ENCODE measurements around the gene NUAK1.

The NUAK1 gene

DNA sequence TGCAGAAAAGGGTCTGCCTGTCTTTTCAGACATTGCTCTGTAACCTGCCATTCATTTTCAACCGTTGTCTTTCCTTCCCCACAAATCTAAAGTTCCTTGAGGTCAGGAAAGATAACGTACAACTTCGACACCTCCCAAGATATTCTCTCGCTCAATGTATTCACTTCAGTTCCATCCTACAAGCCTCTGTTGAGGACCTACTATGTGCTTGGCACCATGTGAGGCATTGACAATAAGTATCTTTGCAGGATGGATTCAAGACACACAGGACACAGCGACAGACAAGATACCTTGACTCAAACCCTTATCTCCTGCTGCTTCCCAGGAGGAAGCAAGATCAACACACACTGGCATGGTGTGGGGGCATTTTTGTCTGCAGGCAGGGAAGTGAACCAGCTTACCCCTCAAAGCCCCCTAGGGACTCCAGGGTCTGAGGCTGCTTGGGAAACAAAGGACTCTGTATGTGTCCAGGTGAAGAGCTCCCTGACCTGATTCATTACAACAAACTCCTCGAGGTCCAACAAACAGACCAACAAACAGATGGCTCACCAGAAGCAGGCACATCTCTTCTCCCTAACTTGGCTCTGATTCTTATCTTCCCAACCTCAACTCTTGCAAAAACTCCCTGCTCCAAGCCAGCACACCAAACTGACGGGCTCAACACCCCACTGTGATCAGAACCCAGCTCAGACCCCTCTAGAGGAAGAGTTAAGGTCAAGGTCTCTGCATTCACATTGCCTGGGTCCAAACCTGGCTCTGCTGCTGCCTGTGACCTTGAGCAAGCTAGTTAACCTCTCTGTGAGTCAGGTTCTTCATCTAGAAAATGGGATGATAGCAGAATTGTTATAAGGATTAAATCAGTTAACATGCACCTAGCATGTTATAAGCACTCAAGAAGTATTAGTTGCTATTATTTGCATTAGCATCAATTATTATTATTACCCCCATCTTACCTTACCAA, 6.3 kb downstream of the NUAK1 start:
- in situ Hi-C loops (cut with MboI; ENCODE audit: low sequenced_read_pairs): no loop called here

DNA sequence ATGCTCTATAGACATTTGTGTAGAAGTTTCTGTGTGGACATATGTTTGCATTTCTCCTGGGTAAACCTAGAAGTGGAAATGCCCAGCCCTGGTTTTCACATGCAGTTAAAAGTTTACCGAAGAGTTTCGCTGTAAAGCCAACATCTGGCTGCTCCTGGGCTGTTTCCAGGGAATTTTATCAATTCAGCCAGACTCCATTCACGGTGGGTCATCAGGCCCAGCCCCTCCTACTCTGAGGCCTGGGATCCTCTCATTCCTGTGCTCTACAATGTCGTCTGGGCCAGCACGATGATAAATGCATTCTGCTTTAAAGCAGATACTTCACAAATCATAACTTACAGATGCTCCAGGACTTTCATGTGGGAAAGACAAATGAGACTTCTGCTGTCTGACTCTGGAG, 7.1 kb downstream of the NUAK1 start:
- in situ Hi-C loops (cut with MboI; ENCODE audit: low sequenced_read_pairs): no loop called here

- in situ Hi-C loops (cut with MboI; ENCODE audit: low sequenced_read_pairs): no loop called here
Observed at GRCh38 chr12:106130474-106131113, 8.2 kb downstream of the NUAK1 start.

DNA sequence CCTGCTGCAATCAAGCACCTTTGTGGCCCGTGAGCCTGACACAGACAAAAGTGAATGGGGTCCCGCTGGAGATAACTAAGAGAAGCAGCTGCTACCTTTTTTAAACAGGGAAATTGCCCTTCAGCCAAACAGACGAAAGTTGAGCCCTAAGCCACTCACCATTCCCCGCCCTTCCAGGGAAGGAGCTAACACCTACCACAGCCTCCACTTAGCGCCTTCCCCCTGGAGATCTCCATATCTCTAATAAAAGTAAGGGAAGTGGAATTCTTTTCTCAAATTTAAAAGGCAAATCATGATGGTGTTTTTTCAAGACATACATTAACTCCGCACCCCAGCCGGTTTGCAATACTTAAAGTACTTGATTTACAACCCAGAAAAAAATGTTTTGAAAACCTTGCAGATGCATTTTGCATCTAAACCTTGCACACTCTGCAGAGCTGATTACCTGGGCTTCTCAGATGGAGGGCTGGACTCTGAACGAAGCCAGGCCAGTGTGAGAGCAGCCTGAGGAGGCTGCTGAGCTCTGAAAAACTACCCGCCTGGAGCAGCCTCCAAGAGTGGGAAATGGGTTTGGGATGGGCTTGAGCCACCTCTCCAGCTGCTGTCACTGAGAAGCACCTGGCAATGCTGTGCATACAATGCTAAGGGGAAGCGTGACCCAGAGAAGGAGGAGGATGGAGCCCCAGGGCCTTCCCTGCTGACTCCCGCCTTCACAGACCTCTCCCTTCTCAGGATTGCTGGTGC, 10.0 kb downstream of the NUAK1 start:
- in situ Hi-C loops (cut with MboI; ENCODE audit: low sequenced_read_pairs): no loop called here

- in situ Hi-C loops (cut with MboI; ENCODE audit: low sequenced_read_pairs): no loop called here
Observed at GRCh38 chr12:106127338-106128126, 11.2 kb downstream of the NUAK1 start.

DNA sequence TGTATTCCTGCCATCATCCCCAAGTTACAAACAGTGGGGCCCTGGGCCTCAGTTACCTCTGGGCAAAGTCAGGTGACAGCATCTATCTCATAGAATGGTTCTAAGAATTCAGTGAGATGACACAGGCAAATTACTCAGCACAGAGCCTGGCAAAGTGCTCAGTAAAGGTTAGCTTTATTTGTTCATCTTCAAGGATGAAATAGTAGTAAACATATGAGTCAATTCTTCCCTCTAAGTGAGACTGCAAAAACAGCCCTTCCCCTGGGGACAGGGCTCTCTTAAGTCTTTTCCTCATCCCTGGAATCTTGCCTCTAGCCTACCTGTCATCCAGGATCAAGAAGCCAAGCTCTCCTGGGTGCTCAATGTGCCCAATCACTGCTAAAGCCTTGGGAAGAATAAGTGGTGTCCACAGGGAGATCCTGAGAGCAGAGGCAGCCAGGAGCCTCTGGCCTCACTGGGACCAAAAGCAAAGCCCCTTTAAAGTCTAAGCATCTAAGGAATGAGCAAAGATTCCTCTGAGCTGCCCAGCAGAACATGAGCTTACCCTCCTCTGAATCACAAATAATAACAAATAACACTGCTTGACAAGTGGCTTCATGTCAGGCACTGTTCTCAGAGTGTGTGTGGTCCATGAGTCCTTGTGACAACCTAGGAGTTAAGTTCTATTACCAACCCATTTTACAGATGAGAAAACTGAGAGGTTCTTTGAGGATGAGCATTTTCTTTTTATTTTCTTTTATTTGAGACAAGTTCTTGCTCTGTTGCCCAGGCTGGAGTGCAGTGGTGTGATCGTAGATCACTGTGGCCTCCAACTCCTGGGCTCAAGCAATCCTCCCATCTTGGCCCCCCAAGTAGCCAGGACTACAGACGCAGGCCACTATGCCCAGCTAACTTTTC, 12.1 kb downstream of the NUAK1 start:
- in situ Hi-C loops (cut with MboI; ENCODE audit: low sequenced_read_pairs): no loop called here

DNA sequence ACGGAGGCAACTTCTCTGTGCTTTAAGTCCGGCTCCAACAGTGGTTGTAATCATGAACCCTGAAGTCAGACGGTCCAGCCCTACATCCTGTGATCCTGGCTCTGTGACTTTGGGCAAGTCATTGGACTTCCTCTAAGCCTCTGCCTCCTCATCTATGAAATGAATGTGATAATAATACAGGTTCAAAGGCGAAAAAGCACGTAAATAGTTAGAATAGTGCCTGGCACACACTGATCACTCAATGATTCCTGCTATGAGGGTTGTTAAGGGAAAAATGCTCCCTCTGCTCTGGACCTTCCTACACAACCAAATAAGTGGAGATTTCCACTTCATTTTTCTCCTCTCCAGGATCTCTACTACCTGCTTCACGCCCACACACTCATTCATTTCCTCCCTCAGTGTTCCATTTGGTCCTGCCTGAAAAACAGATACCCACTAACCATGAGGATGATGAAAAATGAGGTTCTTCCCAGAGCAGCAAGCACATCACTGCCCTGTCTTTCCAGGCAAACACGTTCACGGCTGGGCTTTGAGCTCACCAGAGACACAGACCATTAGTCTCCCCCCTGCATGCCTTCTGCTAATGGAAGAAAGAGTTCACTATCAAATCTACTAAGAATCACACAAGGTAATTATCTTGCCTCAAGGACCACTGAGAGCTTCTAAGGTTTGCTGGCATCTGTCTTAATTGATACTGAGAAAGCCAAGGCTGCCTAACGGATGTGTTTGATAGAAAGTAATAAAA, 13.2 kb downstream of the NUAK1 start:
- in situ Hi-C loops (cut with MboI; ENCODE audit: low sequenced_read_pairs): no loop called here

GRCh38 chr12:106123551-106124081, 15.1 kb downstream of the NUAK1 start:
- in situ Hi-C loops (cut with MboI; ENCODE audit: low sequenced_read_pairs): no loop called here

- in situ Hi-C loops (cut with MboI; ENCODE audit: low sequenced_read_pairs): no loop called here
Observed at GRCh38 chr12:106123110-106123509, 15.6 kb downstream of the NUAK1 start.

GRCh38 chr12:106122004-106122403, 16.8 kb downstream of the NUAK1 start:
- in situ Hi-C loops (cut with MboI; ENCODE audit: low sequenced_read_pairs): no loop called here

- in situ Hi-C loops (cut with MboI; ENCODE audit: low sequenced_read_pairs): no loop called here
Observed at GRCh38 chr12:106120519-106121105, 18.1 kb downstream of the NUAK1 start.

DNA sequence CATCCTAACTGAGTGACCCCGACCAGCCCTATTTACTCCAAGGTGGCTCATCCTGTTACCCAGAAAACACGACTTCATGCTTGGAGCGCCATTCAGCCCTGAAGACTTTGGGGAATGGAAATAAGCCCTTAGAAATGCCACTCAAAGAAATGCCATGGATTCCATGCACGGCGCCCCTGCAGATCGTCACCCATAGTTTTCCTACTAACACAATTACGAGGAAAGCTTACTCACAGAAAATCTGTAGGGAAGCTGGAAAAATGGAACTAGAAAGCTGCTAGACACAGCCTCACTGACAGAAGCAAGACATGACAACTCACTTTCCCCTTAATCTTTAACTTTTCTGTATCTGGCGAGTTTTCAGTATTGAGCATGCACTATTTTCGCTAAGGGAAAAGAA, 19.5 kb downstream of the NUAK1 start:
- in situ Hi-C loops (cut with MboI; ENCODE audit: low sequenced_read_pairs): no loop called here

GRCh38 chr12:106118381-106119130, 20.2 kb downstream of the NUAK1 start:
- in situ Hi-C loops (cut with MboI; ENCODE audit: low sequenced_read_pairs): no loop called here

DNA sequence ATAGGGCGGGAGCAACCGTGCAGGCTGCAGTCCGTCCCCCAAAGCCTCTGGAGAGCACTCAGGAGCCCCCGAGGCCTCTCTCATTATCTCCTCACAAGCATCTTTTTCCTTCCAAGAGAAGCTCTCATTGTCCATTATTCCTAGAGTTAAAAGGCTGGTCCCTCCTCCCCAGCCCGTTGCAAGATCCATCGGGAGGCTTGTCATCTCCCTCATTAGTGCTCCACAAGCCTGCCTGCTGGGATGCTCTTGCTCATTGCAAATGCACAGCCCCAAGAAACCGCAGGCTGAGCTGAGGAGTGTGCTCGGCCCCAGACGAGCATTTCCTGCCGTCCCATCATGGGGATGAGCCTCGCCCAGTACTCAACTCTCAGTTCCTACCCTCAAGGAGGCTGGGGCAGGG, 23.3 kb downstream of the NUAK1 start:
- in situ Hi-C loops (cut with MboI; ENCODE audit: low sequenced_read_pairs): no loop called here

DNA sequence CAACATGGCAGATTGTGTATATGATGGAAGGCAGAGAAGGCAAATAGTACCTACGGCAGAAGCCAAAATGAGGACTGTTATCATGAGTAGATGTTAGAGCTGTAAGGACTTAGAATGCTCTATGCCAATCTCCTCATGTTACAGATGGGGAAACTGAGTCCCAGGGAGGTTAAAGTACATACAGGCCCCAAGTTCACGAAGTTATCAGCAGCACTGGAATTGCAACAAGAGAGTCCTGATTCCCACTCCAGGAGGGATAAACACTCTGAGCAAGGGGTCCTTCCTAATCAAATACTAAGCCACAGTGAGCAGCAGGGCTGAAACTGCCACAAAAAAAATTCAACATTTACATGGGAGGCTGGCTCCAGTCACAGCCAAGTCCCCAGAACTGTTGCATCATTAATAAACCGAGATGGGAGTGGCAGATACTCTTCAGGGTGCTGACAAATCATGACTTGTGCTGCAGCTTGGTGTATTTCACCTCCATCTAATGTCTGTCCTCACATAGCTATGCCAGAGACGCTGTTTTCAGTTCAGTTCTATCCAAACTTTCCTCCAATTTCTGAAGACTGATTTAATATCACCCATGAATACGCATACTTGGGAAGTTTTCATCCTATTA, 24.2 kb downstream of the NUAK1 start:
- in situ Hi-C loops (cut with MboI; ENCODE audit: low sequenced_read_pairs): no loop called here

DNA sequence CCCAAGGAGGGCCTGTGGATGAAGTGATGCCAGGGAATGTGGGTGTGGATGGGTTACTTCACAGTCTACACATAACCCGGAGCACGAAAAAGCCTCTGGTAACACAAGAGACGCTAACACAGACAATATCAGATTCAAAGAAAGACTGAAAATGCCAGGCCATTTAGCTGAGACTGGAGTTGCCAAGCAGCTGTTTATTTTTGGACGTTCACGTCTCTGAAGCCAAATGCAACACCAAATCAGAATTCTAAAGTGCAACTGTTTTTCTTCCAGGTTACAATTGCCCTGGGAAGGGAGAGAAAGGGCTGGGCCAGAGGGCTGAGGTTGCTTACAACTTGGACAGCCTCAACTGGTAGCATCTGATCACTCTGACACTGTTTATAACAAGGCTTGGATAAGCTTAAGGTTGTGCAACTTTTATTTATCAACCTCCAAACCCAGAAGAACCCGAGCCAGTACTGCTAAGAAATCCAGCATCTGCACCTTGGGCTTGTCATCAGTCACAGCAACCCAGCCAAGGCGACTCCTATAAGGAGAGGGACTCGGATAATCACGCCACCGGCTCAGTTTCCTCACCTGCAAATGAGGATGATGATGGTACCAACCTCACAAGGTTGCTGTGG, 24.8 kb downstream of the NUAK1 start:
- in situ Hi-C loops (cut with MboI; ENCODE audit: low sequenced_read_pairs): no loop called here

DNA sequence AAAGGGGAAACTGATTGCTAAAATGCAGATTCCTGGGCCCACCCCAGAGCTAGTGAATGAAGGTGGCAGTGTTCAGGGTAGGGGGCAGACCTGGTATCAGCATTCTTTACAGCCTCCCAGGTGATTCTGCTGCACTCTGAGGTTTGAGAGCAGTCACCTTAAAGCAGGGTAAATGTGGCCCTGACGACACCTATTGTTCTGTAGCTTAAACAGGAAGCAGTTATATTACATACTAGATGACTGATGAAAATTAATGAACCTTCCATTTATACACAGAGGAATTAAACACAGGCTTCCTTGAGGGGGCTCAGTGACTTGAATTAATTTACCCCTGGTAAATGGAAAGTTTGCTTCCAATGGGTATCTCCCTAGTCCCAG, 25.3 kb downstream of the NUAK1 start:
- in situ Hi-C loops (cut with MboI; ENCODE audit: low sequenced_read_pairs): no loop called here

All from hTERT RPE-1 (cell line).